AG04450 (cell line): Measurements from ENCODE around the gene TAF11L13. TPM values are rescaled to one million over a fixed set of nuclear protein-coding genes. Genes with fewer than 3 reads are reported as not detected.
"Not testable (repeated sequence)": the region's sequence is repeated elsewhere in the genome, so short reads cannot be mapped to it uniquely, and the experiment has no call there.

Experiments
- CTCF ChIA-PET: fragments of 300-600, 350-600 bp; formaldehyde crosslinking; extraction: SDS; loops from one replicate; lab custom pipeline; 2022; ENCODE audit warnings: antibody characterized with exemption, inconsistent platforms; lab: Charles Lee
- POLR2A ChIA-PET: fragments of 350-600 bp; formaldehyde crosslinking; extraction: SDS; loops from one replicate; lab custom pipeline; 2021; ENCODE audit warnings: antibody characterized with exemption, inconsistent platforms; lab: Yijun Ruan, JAX
- DNase-seq: peaks from one replicate; pipeline ENCODE4 v3.0.0-alpha.2; 2011; ENCODE audit warnings: low read depth, low spot score
- H3K27ac ChIP-seq: one replicate; pipeline ENCODE4 v1.5.1; 2012; ENCODE audit warnings: low read depth, low read length, control low read depth
- H3K27me3 ChIP-seq: one replicate; pipeline ENCODE4 v1.6.0; 2012; ENCODE audit warnings: low read length; ENCODE audit not compliant: control insufficient read depth, insufficient read depth
- H3K4me3 ChIP-seq: 2 replicates; pipeline ENCODE4 v1.5.1; 2011; ENCODE audit warnings: mild to moderate bottlenecking, low read depth, low read length, control low read depth
- H3K9me3 ChIP-seq: 2 replicates; pipeline ENCODE4 v1.5.1; 2012; ENCODE audit warnings: low read length; ENCODE audit not compliant: control insufficient read depth, insufficient read depth
- polyA plus RNA-seq: library from polyadenylated mRNA; depleted of rRNA; stranded (reverse); fragments of >200 nt; gene quantifications from 2 replicates; pipeline ENCODE4 v1.2.3, GENCODE V29; 2011
- TF ChIP-seq, protein P1 (sequence below): IDR thresholded peaks from 2 replicates; pipeline ENCODE4 v1.5.1; 2011; ENCODE audit warnings: low read depth, low read length, control low read depth, inconsistent platforms

Gene TAF11L13
- polyA plus RNA-seq, 1 experiment: not detected

DNA sequence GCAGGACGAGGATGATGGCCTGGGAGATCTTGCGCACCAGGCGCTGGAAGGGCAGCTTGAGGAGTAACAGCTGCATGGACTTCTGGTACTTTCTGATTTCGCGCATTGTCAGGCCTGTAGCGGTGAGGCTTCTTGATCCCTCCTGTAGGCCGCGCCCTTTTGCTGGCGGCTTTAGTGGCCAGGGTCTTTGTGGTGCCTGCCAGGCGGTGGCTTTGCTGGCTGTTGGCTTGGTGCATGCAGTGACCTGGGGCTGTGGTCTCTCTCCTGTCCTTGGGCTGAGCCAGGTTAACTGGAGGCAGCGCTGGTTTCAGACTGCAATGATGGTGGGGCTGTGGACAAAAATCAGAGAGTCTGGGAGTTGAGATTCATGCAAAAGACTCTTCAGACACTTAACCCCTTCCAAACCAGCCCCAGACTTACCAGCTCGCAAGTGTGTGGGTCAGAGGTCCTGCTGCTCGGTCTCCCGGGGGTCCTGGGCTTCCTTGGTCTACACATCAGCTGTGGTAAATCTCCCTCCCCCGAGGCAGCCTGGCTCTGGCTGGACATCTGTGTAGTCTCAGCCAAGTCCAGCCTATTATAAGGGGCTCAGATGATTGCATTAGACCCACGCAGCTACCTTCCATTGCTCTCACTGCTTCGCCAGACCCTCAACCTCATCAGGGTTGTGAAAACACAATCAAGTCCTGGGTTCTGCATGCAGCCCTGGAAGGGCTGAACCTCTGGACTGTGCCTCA, 16.8 kb upstream of the TAF11L13 start:
- Histone ChIP-seq H3K4me3 (no peak overlapping the region), H3K27ac (no peak overlapping the region), H3K27me3 (no peaks in the 10 kb centered on the region), H3K9me3 (peaks cover 7% of the 10 kb centered on the region)
- DNase-seq: no peak
- ChIA-PET CTCF (no interaction called here), POLR2A (no interaction called here)
- TF ChIP-seq, protein P1, sequence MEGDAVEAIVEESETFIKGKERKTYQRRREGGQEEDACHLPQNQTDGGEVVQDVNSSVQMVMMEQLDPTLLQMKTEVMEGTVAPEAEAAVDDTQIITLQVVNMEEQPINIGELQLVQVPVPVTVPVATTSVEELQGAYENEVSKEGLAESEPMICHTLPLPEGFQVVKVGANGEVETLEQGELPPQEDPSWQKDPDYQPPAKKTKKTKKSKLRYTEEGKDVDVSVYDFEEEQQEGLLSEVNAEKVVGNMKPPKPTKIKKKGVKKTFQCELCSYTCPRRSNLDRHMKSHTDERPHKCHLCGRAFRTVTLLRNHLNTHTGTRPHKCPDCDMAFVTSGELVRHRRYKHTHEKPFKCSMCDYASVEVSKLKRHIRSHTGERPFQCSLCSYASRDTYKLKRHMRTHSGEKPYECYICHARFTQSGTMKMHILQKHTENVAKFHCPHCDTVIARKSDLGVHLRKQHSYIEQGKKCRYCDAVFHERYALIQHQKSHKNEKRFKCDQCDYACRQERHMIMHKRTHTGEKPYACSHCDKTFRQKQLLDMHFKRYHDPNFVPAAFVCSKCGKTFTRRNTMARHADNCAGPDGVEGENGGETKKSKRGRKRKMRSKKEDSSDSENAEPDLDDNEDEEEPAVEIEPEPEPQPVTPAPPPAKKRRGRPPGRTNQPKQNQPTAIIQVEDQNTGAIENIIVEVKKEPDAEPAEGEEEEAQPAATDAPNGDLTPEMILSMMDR: no peak

DNA sequence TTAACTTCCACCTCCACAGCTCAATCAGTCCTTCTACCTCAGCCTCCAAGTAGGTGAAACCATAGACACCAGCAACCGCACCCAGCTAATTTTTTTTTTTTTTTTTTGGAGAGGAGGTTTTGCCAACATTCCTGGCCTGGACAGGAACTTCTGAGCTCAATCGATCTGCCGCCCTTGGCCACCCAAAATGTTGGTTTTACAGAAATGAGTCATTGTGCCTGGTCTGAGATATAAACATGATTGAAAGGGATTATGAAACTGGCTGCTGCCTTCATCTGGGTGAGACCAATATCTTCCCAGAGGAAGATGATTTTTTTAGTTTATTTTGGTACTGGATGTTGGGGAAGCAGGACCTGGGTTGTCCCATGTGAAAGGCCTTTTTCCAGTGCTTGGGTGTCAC, 12.5 kb upstream of the TAF11L13 start:
- ChIA-PET CTCF (no interaction called here), POLR2A (no interaction called here)
- DNase-seq: no peak
- TF ChIP-seq, protein P1: no peak
- H3K27ac ChIP-seq: no peak overlapping the region
- peaks cover 15% of the 10 kb centered on the region for H3K9me3 ChIP-seq
- no peak overlapping the region for H3K4me3 ChIP-seq
- no peaks in the 10 kb centered on the region for H3K27me3 ChIP-seq

DNA sequence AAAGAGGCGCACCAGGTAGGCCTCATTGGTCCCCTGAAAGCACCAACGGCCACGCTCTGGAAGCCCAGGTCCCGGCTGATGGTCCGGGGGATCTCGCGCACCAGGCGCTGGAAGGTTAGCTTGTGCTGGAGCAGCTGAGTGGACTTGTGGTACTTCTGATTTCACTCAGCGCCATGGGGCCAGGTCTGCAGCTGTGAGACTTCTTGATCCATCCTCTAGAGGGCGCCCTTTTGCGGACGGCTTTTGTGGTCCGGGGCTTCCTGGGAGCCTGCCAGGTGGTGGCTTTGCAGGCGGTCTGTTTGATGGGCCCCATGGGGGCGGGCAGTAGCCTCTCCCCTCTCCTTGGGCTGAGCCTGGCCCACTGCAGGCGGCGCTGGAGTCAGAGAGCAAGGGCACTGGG, 11.3 kb upstream of the TAF11L13 start:
- no peak for DNase-seq
- Histone ChIP-seq H3K27ac (no peak overlapping the region), H3K9me3 (peaks cover 12% of the 10 kb centered on the region), H3K27me3 (no peaks in the 10 kb centered on the region), H3K4me3 (no peak overlapping the region)
- TF ChIP-seq, protein P1: no peak
- CTCF ChIA-PET: no interaction called here
- POLR2A ChIA-PET: no interaction called here

DNA sequence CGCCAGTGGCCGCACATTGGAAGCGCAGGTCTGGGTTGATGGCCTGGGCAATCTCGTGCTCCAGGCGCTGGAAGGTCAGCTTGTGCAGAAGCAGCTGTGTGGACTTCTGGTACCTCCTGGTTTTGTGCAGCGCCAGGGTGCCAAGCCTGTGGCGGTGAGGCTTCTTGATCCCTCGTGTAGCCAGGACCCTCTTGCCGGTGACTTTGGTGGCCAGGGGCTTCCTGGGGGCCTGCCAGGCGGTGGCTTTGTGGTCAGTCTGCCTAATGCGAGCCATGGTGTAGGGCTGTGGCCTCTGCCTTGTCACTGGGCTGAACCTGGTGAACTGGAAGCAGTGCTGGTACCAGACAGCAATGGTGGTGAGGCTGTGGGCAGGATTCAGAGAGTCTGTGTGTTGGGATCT, 6.2 kb upstream of the TAF11L13 start:
- POLR2A ChIA-PET: no interaction called here

DNA sequence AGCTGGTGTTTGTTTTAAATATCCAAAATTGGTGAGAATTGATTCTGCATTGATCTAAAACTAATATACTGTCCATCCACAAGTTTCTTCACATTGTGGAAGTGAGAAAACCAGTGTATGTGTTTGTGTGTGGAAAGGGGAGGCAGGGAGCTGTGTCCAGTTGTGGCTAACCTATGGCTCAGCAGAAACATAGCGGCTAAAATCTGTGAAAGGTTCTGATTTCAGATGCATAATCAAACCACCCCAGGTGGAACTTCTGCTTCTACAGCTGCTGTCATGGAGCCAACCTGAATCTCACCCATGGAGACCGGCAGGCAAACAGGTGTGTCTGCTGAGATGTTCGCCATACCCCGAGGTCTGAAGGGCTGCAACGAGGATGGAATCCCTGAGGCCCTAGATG, 2.3 kb downstream of the TAF11L13 start, which contains the start of gene TAF11L14:
TSS of gene TAF11L14 (plus strand) at position 301 of the 400 bp plus-strand sequence.
- H3K27ac ChIP-seq: no peak within 1 kb of the TSS
- no peaks in the 10 kb centered on the region for H3K27me3 ChIP-seq
- no peak for DNase-seq
- H3K4me3 ChIP-seq: no peak within 1 kb of the TSS
- peaks cover 10% of the 10 kb centered on the region for H3K9me3 ChIP-seq
- TF ChIP-seq, protein P1: no peak
- ChIA-PET CTCF (no interaction called here), POLR2A (no interaction called here)

More for the DNA sequence above, 6.2 kb upstream of the TAF11L13 start:
- H3K27me3 ChIP-seq: no peaks in the 10 kb centered on the region
- no peak overlapping the region for H3K27ac ChIP-seq
- DNase-seq: no peak
- TF ChIP-seq, protein P1: no peak
- peaks cover 11% of the 10 kb centered on the region for H3K9me3 ChIP-seq
- CTCF ChIA-PET: no interaction called here
- no peak overlapping the region for H3K4me3 ChIP-seq

DNA sequence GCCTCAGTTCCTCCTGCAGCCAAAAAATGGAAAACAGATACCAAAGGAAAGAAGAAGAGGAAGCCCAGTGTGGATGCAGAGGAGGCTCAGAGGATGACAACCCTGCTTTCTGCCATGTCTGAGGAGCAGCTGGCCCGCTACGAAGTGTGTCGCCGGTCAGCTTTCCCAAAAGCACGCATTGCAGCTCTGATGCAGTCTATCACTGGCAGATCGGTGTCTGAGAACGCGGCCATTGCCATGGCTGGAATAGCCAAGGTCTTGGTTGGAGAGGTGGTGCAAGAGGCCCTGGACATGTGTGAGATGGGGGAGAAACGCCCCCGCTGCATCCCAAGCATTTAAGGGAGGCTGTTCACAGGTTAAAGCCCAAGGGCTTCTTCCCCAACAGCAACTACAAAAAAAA, 17.3 kb downstream of the TAF11L13 start:
- POLR2A ChIA-PET, DNase-seq, CTCF ChIA-PET, H3K27ac ChIP-seq, H3K4me3 ChIP-seq, H3K27me3 ChIP-seq: not testable (repeated sequence)
- peaks cover 18% of the 10 kb centered on the region for H3K9me3 ChIP-seq

DNA sequence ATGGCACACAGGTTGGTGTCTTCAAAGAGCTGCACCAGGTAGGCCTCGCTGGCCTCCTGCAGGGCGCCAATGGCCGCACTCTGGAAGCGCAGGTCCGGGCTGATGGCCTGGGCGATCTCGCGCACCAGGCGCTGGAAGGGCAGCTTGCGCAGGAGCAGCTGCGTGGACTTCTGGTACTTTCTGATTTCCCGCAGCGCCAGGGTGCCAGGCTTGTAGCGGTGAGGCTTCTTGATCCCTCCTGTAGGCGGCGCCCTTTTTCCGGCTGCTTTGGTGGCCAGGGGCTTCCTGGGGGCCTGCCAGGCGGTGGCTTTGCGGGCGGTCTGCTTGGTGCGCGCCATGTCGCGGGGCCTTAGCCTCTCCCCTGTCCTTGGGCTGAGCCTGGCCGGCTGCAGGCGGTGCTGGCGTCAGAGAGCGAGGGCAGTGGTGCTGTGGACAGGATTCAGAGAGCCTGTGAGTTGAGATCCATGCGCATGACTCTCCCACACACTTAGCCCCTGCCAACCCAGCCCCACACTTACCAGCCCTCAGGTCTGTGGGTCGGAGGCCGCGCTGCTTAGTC, 23.4 kb downstream of the TAF11L13 start:
- CTCF ChIA-PET, H3K27me3 ChIP-seq, DNase-seq, H3K4me3 ChIP-seq, POLR2A ChIA-PET, H3K27ac ChIP-seq: not testable (repeated sequence)
- peaks cover 15% of the 10 kb centered on the region for H3K9me3 ChIP-seq
